Measurements from ENCODE around the gene TAS2R16. TPM values are rescaled to one million over a fixed set of nuclear protein-coding genes. Genes with fewer than 3 reads are reported as not detected.

TAS2R16 gene
- total and polyA plus RNA-seq, 12 donors, result not detected

DNA sequence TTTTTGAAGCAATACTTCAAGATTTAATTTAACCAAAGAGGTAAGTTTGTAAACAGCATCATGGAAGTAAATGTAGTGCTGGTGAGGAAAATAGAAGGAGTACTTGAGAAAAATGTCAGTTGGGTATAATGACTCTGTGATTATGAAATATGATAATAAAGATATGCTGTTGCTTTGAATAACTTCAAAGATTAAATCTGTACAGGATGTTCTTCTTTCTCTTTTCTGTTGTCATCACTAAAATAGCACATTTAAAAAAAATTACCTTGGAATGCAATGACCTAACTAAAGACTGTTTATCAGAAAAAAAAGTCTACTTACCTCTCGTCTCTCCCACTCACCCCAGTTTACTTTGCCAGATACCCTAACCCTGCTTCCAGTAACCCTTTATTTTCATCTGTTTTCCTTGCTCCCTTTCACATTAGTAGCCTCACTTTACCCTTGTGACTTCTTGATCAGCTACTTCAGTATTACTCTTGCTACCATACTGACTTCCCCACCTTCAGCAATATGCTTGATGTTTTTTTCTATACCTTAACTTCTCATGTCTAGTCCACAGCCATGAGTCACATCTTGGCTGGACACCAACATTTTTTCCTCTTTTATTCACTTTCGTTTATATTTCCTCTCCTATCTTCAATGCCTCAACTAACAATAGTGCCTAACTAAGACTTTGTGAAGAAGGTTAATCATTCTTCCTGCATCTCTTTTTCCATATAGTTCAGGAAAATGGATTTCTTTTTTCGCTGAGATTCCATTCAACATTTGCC is 29.7 kb upstream of the TAS2R16 start:
- 50 to 52% methylated on average over 3 of the region's 3 CpGs for WGBS, 2 donors
- Histone ChIP-seq H3K27me3 (no peaks in the 10 kb centered on the region), H3K4me3 (no peak overlapping the region), H3K4me1 (no peaks in the 10 kb centered on the region), H3K36me3 (no peaks in the 10 kb centered on the region), H3K9me3 (peaks cover 0 to 23% (median 6%) of the 10 kb centered on the region in 11 donors), H3K27ac (no peak overlapping the region)
- intact Hi-C loops (cut with DNase I), result no loop called here
- ATAC-seq (no peak), DNase-seq (no peak)
- TF ChIP-seq, protein P1, sequence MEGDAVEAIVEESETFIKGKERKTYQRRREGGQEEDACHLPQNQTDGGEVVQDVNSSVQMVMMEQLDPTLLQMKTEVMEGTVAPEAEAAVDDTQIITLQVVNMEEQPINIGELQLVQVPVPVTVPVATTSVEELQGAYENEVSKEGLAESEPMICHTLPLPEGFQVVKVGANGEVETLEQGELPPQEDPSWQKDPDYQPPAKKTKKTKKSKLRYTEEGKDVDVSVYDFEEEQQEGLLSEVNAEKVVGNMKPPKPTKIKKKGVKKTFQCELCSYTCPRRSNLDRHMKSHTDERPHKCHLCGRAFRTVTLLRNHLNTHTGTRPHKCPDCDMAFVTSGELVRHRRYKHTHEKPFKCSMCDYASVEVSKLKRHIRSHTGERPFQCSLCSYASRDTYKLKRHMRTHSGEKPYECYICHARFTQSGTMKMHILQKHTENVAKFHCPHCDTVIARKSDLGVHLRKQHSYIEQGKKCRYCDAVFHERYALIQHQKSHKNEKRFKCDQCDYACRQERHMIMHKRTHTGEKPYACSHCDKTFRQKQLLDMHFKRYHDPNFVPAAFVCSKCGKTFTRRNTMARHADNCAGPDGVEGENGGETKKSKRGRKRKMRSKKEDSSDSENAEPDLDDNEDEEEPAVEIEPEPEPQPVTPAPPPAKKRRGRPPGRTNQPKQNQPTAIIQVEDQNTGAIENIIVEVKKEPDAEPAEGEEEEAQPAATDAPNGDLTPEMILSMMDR (IDR thresholded peaks at IDR 0.05), result no peak

DNA sequence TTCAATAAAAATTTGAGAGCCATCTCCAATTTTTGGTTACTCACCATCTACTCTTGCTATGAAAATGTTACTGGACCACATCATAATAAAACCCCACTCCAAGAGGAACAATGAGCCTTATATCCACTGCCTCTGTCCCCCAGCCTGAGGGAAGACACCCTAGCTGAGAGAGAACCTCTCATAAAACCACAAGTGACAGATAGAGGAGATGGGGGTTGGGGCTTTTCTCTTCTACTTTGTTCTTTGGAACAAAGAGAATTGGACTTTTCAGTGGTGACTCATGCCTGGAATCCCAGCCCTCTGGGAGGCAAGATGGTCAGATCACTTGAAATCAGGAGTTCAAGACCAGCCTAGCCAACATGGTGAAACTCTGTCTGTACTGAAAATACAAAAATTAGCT is 27.6 kb upstream of the TAS2R16 start:
- ATAC-seq, result no peak
- Histone ChIP-seq H3K27ac (no peak overlapping the region), H3K9me3 (peaks cover 0 to 31% (median 6%) of the 10 kb centered on the region in 11 donors), H3K4me3 (no peak overlapping the region), H3K4me1 (no peaks in the 10 kb centered on the region), H3K27me3 (no peaks in the 10 kb centered on the region), H3K36me3 (no peaks in the 10 kb centered on the region)
- intact Hi-C loops (cut with DNase I), result no loop called here
- no peak for DNase-seq
- TF ChIP-seq, protein P1 (IDR thresholded peaks at IDR 0.05), result no peak

DNA sequence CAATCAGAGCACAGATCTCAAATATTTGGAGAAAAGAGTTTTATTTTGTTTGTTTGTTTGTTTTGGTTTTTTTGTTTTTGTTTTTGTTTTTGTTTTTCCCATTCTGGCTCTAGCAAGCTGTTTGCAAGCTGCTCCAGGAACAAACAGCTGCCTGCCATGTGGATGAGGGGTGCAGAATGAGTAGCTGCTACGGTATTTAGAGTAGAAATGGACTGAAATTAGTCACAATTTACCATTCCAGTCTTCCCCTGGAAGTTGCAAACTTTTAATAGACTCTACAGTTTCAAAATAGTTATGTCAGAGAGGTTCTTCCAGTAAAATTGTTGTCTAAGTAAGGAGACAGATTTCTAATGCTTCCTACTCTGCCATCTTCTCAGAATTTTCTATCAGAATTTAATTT is 27.1 kb upstream of the TAS2R16 start:
- H3K36me3 ChIP-seq, result no peaks in the 10 kb centered on the region
- WGBS, 2 donors, result 42 to 53% methylated on average over 1 of the region's 1 CpG
- no peak overlapping the region for H3K27ac ChIP-seq
- intact Hi-C loops (cut with DNase I), result no loop called here
- H3K4me1 ChIP-seq, result no peaks in the 10 kb centered on the region
- H3K4me3 ChIP-seq, result no peak overlapping the region
- H3K9me3 ChIP-seq, result peaks cover 0 to 31% (median 6%) of the 10 kb centered on the region in 11 donors
- DNase-seq (no peak), ATAC-seq (no peak)
- no peaks in the 10 kb centered on the region for H3K27me3 ChIP-seq
- TF ChIP-seq, protein P1 (IDR thresholded peaks at IDR 0.05), result no peak

DNA sequence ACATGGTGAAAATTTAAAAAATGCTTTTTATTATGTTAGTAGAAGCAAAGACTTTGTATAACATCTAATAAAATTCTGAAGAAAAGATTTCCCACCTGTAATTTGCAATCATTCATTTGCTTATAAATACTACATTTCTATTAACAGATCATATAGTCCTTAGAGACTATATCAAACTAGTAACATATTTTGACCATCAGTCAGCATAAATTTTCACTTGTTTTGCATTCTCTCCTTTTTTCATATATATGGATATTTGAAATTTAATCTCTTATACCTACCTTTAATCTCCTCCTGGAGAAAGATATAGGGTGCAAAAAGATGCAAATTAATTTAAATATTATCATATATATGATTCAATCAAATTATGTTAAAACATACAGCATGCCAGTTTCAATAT is 16.9 kb upstream of the TAS2R16 start:
- no peak overlapping the region for H3K27ac ChIP-seq
- H3K4me1 ChIP-seq, result no peaks in the 10 kb centered on the region
- peaks cover 0 to 8% (median 0%) of the 10 kb centered on the region in 11 donors for H3K9me3 ChIP-seq
- intact Hi-C loops (cut with DNase I), result no loop called here
- no peak for ATAC-seq
- no peaks in the 10 kb centered on the region for H3K27me3 ChIP-seq
- TF ChIP-seq, protein P1 (IDR thresholded peaks at IDR 0.05), result no peak
- no peak for DNase-seq
- no peaks in the 10 kb centered on the region for H3K36me3 ChIP-seq
- no peak overlapping the region for H3K4me3 ChIP-seq

Data from heart right ventricle (tissue), 16 donors.